ENCODE measurements around the gene NT5C3A.
"Not testable (repeated sequence)": the region's sequence is repeated elsewhere in the genome, so short reads cannot be mapped to it uniquely, and the experiment has no call there.

NT5C3A gene

GRCh38 chr7:32979246-32979645 is 83.3 kb downstream of the NT5C3A start:
- DNase-seq (ENCODE audit: low spot score) = peak; percentile 85

- DNase-seq (ENCODE audit: low spot score) = not testable (repeated sequence)
These were observed 85.4 kb downstream of the NT5C3A start for GRCh38 chr7:32977159-32977558.

GRCh38 chr7:32971967-32972366 is 90.6 kb downstream of the NT5C3A start:
- DNase-seq (ENCODE audit: low spot score) = not testable (repeated sequence)

GRCh38 chr7:32967268-32967582 is 95.4 kb downstream of the NT5C3A start:
- not testable (repeated sequence) for DNase-seq (ENCODE audit: low spot score)

- not testable (repeated sequence) for DNase-seq (ENCODE audit: low spot score)
These were observed 95.9 kb downstream of the NT5C3A start for GRCh38 chr7:32966489-32967267.

GRCh38 chr7:32964461-32965159 is 98.0 kb downstream of the NT5C3A start:
- not testable (repeated sequence) for DNase-seq (ENCODE audit: low spot score)

Measured in SW480 (cell line).